ENCODE results near the gene WDR59.
"Not testable (repeated sequence)": the region's sequence is repeated elsewhere in the genome, so short reads cannot be mapped to it uniquely, and the experiment has no call there.

The WDR59 gene

GRCh38 chr16:74852500-74852875 is 132.4 kb downstream of the WDR59 start:
- DNase-seq (ENCODE audit: low read depth), result no peak

GRCh38 chr16:74850027-74850426 is 134.9 kb downstream of the WDR59 start:
- DNase-seq (ENCODE audit: low read depth), result no peak

GRCh38 chr16:74847202-74847601 is 137.7 kb downstream of the WDR59 start:
- no peak for DNase-seq (ENCODE audit: low read depth)

DNA sequence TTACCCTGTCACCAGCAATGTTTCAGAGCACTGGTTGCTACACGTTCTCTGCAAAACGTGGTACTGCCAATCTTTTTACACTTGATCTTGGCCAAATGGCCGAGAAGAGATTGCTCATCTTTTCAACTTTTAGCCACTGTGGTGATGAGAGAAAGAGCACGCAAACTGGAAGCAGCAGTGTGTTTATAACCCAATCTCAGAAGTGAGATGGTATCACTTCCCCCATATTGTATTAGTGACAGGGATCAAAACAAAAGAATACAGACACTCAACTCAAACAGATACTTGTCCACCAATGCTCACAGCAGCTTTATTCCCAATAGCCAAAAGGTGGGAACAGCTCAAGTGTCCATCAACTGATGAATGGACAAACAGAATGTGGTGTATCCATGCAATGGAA is 138.2 kb downstream of the WDR59 start:
- no peak for DNase-seq (ENCODE audit: low read depth)

- DNase-seq (ENCODE audit: low read depth), result no peak
Observed at GRCh38 chr16:74844041-74844980, 140.6 kb downstream of the WDR59 start.

GRCh38 chr16:74843381-74844035 is 141.4 kb downstream of the WDR59 start:
- DNase-seq (ENCODE audit: low read depth), result not testable (repeated sequence)

GRCh38 chr16:74842413-74842812 is 142.5 kb downstream of the WDR59 start:
- no peak for DNase-seq (ENCODE audit: low read depth)

DNA sequence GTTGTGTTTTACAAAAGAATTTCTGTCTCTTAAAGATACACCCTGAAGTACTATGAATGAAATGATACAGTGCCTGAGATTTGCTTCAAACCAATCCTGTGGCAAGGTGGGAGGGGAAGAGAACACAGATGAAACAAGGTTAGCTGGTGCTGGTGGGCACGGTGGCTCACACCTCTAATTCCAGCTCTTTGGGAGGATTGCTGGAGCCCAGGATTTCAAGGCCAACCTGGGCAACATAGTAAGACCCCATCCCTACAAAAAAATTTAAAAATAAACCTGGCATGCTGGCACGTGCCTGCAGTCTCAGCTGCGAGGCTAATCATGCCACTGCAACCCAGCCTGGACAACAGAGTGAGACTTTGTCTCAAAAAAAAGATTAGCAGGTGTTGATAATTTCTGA is 143.0 kb downstream of the WDR59 start:
- no peak for DNase-seq (ENCODE audit: low read depth)

DNA sequence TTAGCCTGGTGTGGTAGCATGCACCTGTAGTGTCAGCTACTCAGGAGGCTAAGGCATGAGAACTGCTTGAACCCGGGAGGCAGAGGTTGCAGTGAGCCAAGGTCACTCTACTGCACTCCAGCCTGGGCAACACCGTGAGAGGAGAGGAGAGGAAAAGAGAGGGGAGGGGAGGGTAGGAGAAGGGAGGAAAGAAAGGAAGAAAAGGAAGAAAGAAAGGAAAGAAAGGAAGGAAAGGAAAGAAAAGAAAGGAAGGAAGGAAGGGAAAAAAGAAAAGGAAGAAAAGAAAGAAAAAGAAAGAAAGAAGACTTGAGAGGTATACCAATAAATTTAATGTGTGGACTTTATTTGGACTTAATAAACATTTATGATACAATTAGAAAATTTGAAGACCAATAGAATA is 143.5 kb downstream of the WDR59 start:
- DNase-seq (ENCODE audit: low read depth), result no peak

DNA sequence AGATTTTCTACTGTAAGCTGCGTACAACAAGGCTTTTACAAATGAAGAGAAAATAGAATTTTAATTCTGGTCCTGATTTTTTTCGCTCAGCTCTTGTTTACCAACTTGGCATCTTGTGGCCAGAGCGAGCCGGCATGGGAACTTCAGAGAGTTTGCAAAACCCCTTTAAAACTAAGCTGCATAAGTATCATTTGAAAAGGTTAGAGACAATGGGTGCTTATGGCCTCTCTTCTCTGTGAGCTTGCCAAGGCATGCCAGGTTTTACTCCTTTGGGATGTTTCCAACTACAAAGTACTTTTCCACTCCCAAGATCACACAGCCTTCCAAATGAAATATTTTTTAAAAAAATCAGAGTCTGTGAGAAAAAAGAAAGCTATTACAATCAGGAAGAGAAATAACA is 147.9 kb downstream of the WDR59 start:
- no peak for DNase-seq (ENCODE audit: low read depth)

DNA sequence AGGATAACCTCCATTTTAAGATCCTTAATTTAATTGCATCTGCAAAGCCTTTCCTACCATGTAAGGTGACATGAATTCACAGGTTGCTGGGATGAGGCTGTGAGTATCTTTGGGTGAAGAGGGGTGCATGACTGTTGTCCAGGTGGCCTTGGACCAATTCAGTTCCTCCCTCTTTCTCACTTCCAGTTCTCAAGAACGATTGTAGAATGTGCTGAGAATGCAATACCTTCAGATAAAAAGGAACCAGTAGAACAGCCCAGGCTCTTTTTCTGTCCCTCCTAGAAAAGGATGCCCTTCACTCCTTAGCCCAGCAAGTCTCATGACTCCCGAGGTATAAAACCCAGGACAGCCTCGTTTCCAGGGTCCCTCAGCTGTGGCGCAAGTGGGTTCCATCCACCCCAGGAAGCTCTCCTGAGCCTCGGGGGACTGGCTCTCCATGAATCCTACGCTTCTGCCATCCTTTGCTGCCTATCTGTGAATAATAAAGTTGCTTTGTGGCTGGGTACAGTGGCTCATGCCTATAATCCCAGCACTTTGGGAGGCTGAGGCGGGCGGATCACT is 148.7 kb downstream of the WDR59 start:
- DNase-seq (ENCODE audit: low read depth), result no peak

- no peak for DNase-seq (ENCODE audit: low read depth)
Observed at GRCh38 chr16:74832228-74832627, 152.7 kb downstream of the WDR59 start.

GRCh38 chr16:74831467-74831866 is 153.5 kb downstream of the WDR59 start:
- DNase-seq (ENCODE audit: low read depth), result no peak

DNA sequence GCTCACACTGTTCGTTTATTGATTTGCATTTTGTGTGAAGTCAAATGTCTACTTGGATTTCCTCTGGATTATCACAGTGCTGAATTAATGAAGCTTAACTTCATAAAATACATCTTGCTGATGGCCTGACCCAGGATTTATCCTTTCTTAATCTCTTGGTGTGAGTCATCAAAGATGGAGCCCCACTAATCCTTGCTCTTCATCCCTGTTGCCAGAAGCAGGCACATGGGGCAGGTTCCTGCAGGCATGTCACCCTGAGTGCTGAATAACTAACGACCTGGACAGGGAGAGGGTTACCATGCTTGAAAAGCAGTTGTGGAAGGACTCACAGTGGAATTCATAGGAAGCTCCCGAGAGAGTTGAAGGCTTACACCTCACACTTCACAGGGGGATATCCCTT is 154.3 kb downstream of the WDR59 start:
- no peak for DNase-seq (ENCODE audit: low read depth)

- no peak for DNase-seq (ENCODE audit: low read depth)
Observed at GRCh38 chr16:74829637-74830036, 155.3 kb downstream of the WDR59 start.

- DNase-seq (ENCODE audit: low read depth), result no peak
Observed at GRCh38 chr16:74825941-74826340, 159.0 kb downstream of the WDR59 start.

DNA sequence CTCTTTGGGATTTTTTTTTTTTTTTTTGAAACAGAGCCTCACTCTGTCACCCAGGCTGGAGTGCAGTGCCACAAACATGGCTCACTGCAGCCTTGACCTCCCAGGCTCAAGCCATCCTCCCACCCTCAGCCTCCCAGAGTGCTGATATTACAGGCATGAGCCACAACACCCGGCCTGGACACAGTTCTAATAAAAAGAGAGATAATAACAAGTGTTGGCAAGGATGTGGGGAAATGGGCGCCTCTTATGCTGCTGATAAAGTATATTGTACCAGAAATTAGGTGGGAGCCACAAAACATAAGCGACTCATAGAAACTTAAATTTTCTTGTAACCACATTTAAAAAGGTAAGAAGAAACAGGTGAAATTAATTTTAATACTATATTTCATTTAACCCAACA is 159.9 kb downstream of the WDR59 start:
- DNase-seq (ENCODE audit: low read depth), result no peak

Measured in stimulated activated CD8-positive, alpha-beta memory T cell treated with anti-CD3 and anti-CD28 coated beads, Interleukin-4, amount 100 ng/mL, for 24 hours (primary cell).